Mesothelial cell of epicardium (in vitro differentiated cells): Measurements from ENCODE around the gene EFNA1. TPM values are rescaled to one million over a fixed set of nuclear protein-coding genes. Genes with fewer than 3 reads are reported as not detected.

Experiments
- DNase-seq, 2 experiments: peaks; one replicate each; pipeline ENCODE4 v3.0.0; 2021; ENCODE audit warnings: low spot score in 2 of 2; ENCODE audit not compliant: unreplicated experiment in 2 of 2
- H3K27ac Mint-ChIP-seq: 2 replicates; pipeline ENCODE4 v1.8.0; 2021; ENCODE audit warnings: mixed read lengths
- H3K27me3 Mint-ChIP-seq: 2 replicates; pipeline ENCODE4 v1.8.0; 2021; ENCODE audit warnings: low read depth, mixed read lengths
- H3K36me3 Mint-ChIP-seq: 2 replicates; pipeline ENCODE4 v1.8.0; 2021; ENCODE audit warnings: mixed read lengths
- H3K4me1 Mint-ChIP-seq: 2 replicates; pipeline ENCODE4 v1.8.0; 2021; ENCODE audit warnings: mixed read lengths
- H3K4me3 Mint-ChIP-seq: 2 replicates; pipeline ENCODE4 v1.8.0; 2021; ENCODE audit warnings: mild to moderate bottlenecking, moderate library complexity, mixed read lengths
- H3K9me3 Mint-ChIP-seq: 2 replicates; pipeline ENCODE4 v1.8.0; 2021; ENCODE audit warnings: mixed read lengths
- total RNA-seq: library from RNA; stranded (reverse); gene quantifications from 3 replicates; pipeline ENCODE4 v1.2.1, GENCODE V29; 2021
- TF ChIP-seq, protein P1 (sequence below): fragments of 200-600 bp; sonication (generic); IDR thresholded peaks from one replicate; pipeline ENCODE4 v1.5.0; 2021; ENCODE audit warnings: antibody characterized with exemption; ENCODE audit not compliant: unreplicated experiment

EFNA1 gene
- total RNA-seq, 1 donor from 2014 or later, result 92.4 TPM

DNA sequence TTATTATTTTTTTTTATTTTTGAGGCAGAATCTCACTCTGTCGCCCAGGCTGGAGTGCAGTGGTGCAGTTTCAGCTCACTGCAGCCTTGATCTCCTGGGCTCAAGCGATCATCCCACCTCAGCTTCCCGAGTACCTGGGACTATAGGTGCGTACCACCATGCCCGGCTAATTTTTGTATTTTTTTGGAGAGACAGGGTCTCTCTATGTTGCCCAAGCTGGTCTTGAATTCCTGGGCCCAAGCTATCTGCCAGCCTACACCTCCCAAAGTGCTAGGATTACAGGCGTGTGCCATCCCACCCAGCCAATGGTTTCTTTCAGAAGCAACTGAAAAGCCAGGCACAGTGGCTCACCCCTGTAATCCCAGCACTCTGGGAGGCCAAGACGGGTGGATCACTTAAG, 43.1 kb downstream of the EFNA1 start:
- Mint-ChIP-seq H3K9me3 (no peaks in the 10 kb centered on the region), H3K27me3 (peaks cover 11% of the 10 kb centered on the region), H3K36me3 (peaks cover 8% of the 10 kb centered on the region), H3K4me3 (no peak overlapping the region), H3K4me1 (peaks cover 32% of the 10 kb centered on the region), H3K27ac (no peak overlapping the region)
- DNase-seq, result peak in 1 of 2 experiments; percentile 3
- TF ChIP-seq, protein P1, sequence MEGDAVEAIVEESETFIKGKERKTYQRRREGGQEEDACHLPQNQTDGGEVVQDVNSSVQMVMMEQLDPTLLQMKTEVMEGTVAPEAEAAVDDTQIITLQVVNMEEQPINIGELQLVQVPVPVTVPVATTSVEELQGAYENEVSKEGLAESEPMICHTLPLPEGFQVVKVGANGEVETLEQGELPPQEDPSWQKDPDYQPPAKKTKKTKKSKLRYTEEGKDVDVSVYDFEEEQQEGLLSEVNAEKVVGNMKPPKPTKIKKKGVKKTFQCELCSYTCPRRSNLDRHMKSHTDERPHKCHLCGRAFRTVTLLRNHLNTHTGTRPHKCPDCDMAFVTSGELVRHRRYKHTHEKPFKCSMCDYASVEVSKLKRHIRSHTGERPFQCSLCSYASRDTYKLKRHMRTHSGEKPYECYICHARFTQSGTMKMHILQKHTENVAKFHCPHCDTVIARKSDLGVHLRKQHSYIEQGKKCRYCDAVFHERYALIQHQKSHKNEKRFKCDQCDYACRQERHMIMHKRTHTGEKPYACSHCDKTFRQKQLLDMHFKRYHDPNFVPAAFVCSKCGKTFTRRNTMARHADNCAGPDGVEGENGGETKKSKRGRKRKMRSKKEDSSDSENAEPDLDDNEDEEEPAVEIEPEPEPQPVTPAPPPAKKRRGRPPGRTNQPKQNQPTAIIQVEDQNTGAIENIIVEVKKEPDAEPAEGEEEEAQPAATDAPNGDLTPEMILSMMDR, result no peak

DNA sequence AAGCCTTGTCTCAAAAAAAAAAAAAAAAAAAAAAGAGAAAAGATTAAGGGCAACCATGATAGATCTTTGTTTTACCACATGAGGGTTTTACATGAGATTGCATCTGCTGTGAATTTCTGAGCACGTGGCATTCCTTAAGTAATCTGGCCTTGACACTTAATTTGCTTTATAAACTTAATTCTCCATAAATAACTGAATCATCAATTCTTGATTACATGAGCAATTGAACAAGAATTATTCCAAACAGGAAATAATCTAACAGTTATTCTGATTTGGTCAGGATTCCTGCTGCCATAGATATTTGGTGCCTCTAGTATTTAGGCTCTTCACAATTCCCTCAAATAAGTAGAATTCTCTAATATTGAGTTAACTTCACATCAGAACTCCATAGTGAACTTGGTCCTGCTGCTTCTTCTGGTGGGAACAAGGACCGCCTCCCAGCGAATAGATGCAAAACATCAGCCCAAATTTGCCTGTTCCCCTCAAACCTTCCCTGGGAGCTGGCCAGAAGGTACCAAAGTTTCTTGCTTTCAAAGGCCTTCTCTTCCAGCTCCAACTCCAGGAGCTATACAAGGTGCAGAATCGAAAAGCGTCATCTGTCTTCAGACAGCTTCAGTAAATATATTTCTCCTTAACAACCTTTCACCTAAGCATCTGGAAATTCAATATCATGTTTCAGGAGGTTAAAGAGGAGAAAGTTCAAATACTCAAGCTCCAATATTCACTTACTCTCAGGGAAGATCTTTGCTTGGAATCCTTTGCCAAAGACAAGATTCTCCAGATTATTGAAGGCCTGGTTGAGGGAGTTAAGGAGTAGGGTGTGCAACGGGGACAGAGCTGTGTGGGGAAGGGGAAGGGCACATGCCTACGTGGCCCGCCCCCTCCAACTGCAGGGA, 44.4 kb downstream of the EFNA1 start:
- H3K36me3 Mint-ChIP-seq, result peaks cover 8% of the 10 kb centered on the region
- TF ChIP-seq, protein P1, result no peak
- no peaks in the 10 kb centered on the region for H3K9me3 Mint-ChIP-seq
- H3K27me3 Mint-ChIP-seq, result peaks cover 11% of the 10 kb centered on the region
- peak overlapping the region; percentile 99 for H3K4me3 Mint-ChIP-seq
- peaks cover 32% of the 10 kb centered on the region for H3K4me1 Mint-ChIP-seq
- DNase-seq, result peak in 1 of 2 experiments; percentile 48
- H3K27ac Mint-ChIP-seq, result peak overlapping the region; percentile 99

DNA sequence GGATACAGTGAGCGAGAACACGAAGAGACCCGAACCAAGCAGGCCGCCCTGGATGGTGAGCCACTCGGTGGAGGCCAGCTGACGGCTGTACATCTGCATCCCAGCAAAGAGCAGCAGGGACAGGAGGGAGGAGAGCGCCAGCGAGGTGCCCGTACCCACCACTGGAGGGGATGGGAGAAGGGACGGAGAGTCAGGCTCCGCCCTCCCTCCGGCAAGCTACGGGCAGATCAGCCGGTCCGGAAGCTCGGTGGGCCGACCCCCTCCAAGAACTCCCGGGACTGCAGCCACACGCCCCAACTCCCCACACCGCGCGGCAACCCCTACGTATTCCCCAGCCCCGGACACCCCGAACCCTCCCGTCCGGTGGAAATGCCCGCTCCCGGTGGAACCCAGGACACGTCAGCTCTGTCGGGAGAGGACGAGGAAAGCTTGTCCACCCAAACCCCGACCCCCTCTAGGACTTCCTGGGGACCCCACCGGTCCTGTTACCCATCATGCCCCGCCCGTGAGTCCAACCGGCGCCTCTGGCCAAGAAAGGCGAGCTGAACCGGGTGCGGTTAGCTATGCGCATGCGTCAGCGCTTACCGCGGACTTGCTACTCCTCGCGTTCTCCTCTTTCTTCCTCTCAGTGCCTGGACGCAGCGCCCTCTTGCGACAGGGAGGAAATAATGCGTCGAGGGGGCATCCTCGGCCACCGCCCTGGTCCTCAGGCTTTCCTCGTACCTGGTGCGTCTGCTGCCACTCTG, 45.2 kb downstream of the EFNA1 start, which contains the start of gene KRTCAP2:
Gene KRTCAP2 (minus strand): TSS at position 573 of the 746 bp plus-strand sequence. CDS start 80 bp downstream, at position 493.
- Mint-ChIP-seq H3K27ac (peak within 1 kb of the TSS; percentile 99), H3K4me1 (peaks cover 27% of the 10 kb centered on the region), H3K27me3 (peaks cover 11% of the 10 kb centered on the region), H3K4me3 (peak within 1 kb of the TSS; percentile 99), H3K36me3 (peaks cover 8% of the 10 kb centered on the region), H3K9me3 (no peaks in the 10 kb centered on the region)
- peak; percentile 88 to 95 for DNase-seq
- TF ChIP-seq, protein P1, result peak; percentile 85

DNA sequence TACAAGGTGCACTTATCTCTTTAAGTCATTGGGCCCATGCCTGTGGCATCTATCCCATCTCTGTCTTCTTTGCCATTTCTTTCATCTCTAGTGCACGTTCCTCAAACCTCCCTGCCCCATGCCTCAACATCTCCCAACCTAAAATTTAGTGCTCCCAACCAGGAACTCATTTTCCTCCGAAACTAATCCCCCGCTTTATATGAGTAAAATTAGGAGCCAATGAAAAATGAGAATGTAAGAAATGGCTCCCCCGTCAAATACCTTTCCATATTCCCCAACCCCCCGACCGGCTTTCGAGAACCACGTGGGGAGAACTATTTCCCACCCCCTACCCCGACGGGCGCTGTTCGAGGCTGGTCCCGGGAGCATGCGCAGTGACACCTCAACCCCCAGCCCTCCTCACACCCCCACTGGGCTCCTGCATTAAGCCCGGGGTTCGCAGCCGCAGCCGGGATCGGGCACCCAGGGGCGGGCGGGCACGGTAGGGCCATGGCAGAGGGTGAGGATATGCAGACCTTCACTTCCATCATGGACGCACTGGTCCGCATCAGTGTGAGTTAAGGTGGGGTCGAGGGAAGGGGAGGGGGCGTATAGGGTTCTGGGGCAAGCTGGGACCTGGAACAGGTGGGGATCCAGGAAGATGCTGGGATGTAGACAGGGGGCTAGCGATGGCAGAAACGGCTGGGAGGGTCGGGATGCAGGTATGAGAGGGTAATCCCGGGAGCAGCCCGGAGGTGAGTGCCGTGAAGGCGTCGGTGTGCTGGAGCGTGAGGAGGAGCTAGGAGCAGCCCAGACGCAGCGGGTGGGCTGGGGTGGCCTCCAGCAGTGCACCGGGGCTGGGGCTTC, 46.0 kb downstream of the EFNA1 start, which contains the start of gene TRIM46:
Gene TRIM46 (plus strand): TSS at position 372 of the 846 bp plus-strand sequence. CDS start 118 bp downstream, at position 490.
- peak in 1 of 2 experiments; percentile 49 for DNase-seq
- peak within 1 kb of the TSS; percentile 99 for H3K27ac Mint-ChIP-seq
- peak within 1 kb of the TSS; percentile 99 for H3K4me3 Mint-ChIP-seq
- TF ChIP-seq, protein P1, result no peak
- H3K27me3 Mint-ChIP-seq, result peaks cover 11% of the 10 kb centered on the region
- H3K4me1 Mint-ChIP-seq, result peaks cover 26% of the 10 kb centered on the region
- H3K9me3 Mint-ChIP-seq, result no peaks in the 10 kb centered on the region
- H3K36me3 Mint-ChIP-seq, result peaks cover 8% of the 10 kb centered on the region
